GM19467 (cell line): ENCODE results near the gene ABCE1.

ENCODE experiments used
- ATAC-seq: cut with Tn5 transposase; IDR thresholded peaks from one replicate; pipeline ENCODE4 v1.9.1; 2021; ENCODE audit warnings: mild to moderate bottlenecking, moderate library complexity; ENCODE audit not compliant: unreplicated experiment

Gene ABCE1

DNA sequence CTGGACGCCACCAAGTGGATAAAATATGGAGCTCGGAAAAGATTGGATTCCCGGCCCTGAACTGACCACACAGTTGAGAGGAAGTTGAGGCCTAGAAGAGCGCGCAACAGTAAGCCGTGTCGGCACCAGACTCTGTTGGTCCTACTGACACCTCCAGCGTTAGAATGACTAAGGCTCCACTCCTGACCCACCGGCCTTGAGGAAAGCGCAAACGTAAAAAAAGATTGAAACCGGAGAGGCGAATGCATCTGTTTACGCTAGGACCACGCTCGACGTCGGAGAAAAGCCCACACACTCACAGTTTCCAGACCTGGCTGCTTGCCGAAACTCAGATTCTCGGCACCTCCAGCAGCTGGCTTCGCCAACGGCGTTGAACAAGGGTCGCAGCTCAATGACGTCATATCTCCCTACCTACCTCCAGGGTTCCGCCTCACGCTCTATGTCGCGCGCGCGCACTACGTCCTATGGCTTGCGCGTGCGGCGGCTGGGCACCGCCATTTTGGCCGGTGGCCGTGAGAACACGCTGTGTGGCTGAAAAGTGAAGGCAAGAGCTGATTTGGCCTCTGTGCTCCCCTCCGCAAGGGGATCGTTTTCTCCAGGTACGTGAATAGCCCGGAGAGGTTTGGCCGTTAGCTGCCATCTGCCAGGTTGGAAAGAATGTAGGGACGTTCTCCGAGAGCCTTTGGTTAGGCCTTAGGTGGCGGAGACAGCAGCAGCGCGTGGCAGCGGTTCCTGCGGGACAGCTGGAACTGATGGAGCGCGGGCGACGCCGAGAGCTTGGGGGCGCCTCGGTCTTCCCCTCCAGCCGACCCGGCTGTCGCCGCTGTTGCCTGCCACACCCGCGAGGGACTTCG, at the start of gene ABCE1, which contains the start of gene ANAPC10:
Gene ABCE1, plus strand, starts transcription at position 491 of the 854 bp plus-strand sequence. CDS start 6,102 bp downstream, outside the sequence.
Gene ANAPC10, minus strand, starts transcription at position 376 of the 854 bp plus-strand sequence. CDS start 2,097 bp downstream, outside the sequence.
- peak; percentile 83 for ATAC-seq

DNA sequence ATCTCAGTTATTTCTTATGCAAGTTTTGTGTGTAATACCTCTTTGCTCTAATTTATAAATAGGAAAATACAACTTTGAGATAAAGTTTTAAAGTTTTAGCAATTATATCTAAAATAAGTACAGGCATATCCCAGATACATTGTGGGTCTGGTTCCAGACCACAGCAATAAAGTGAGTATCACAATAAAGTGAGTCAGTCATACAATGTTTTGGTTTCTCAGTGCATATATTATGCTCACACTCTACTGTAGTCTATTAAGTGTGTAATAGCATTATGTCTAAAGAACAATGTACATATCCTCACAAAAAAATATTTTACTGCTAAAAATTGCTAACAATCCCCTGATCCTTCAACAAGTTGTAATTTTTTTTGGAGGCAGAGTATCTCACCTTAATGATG, 49.3 kb upstream of the ABCE1 start:
- ATAC-seq: no peak

DNA sequence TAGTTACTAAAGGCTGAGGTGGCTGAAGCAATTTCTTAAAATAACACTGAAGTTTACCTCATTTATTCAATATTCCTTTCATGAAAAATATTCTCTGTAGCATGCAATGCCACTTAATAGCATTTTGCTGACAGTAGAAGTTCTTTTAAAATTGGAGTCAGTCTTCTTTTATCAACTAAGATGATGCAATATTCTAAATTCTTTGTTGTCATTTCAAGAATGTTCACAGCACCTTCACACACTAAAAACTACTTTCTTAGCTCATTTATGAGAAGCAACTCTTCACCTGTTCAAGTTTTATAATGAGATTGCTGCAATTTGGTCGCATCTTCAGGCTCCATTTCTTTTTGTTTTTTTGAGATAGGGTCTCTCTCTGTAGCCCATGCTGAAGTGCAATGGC, 48.9 kb upstream of the ABCE1 start:
- no peak for ATAC-seq

DNA sequence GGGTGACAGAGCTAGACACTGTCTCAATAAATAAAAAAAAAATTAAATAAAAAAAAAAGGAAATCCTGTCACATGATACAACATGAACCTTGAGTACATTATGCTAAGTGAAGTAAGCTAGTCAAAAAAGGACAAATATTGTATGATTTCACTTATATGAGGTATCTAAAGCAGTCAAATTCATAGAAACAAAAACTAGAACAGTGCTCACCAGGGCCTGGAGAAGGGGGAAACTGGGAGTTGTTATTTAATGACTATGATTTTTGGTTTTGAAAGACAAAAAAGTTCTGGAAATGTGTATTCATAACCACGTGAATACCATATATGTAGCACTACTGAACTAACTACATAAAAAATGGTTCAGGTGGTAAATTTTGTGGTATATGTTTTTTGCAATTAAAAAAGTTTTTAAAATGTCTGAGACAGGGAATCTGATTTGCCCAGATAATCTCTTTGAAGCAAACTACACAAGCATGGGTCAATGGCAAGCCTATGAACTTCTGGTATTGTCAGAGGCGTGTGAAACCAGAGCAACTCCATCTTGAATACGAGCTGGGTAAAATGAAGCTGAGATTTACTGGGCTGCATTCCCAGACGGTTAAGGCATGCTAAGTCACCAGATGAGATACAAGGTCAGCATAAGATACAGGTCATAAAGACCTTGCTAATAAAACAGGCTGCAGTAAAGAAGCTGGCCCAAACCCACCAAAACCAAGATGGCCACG, 42.4 kb upstream of the ABCE1 start:
- no peak for ATAC-seq

DNA sequence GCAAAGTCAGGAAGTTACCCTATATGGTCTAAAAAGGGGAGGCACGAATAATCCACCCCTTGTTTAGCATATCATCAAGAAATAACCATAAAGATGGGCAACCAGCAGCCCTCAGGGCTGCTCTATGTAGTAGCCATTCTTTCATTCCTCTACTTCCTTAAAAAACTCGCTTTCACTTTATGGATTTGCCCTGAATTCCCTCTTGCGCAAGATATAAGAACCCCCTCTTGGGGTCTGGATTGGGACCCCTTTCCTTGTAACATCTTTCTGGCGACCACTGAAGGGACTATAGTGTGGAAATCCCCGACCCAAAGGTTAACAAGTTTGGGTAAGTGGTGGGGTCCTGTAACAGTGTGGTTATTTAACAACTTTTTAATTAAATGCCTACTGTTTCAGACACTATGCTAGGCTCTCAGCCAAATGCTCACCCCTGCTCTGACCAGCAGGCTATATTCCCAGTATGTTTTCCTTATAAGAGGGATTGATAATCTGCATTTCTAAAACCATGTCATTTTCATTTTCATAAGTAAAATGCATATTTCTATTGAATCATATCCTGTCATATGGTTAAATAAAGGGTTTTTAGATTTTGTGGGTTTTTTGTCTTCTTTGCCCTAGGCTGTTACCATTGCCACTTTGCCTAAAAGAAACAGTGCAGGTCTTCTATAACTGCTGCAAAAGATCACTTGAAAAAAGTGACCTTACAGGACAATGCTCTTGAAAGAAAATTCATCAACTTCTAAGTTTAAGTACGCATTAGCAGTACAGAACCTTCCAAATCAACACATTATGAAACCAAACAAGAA, 41.6 kb upstream of the ABCE1 start:
- ATAC-seq: no peak

DNA sequence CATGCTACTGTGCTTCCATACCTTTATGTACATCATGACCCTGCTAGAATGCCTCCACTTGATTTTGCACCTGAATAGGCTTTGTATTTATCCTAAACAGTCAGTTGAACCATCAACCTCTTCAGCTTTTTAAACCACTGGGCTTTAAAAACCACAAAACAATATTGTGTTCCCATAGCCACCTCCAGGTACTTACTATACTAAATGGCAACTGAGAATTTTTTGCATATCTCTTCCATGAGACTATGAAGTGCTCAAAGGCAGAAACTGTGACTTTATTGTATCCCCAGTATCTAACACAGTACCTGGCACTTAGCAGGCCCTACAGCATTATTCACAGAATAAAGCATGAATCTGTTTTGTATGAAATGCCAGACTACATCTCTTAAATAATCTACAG, 39.9 kb upstream of the ABCE1 start:
- ATAC-seq: no peak

DNA sequence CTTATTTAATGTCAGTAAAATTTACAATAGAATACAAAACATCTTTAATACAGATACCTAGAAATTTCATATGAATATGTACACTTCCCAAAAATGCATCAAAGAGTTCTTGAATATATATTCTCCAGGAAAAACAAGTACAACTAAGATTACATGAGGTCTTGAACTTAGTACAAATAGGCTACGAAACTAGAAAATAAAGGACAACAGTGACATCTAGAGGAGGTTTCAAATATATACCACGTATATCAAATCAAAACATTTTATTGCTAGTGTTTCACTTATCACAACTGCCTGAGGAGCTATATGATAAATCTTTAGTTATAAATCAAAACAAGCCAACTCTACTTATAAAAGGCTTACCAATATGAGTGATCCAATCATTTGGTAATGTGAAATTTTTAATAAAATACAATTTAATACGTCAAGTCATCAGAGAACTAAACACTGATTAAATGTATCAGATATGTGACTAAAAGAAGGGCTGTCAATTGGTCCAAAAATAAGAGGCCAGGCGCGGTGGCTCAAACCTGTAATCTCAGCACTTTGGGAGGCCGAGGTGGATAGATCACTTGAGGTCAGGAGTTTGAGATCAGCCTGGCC, 36.7 kb upstream of the ABCE1 start:
- peak; percentile 64 for ATAC-seq

DNA sequence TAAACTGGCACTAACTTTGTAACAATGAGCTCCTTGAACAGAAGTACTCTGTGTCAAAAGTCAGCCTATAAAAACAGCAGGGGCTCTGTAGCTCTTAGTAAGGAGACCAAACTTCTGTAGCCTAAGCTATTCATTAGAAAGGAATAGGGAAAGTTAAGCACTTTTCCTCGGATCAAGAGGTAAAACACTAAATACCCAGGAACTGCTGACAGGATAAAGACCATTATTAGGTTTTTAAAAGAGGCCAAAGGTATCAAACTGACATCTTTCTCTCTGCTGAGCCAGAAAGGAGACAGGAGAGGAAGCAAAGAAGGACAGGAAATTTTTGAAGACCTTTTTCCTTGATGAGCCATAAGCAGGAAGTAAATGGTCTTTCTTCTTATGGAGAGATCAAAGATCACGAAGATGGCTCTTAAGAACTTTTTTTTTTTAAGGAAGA, 32.0 kb upstream of the ABCE1 start:
- no peak for ATAC-seq

DNA sequence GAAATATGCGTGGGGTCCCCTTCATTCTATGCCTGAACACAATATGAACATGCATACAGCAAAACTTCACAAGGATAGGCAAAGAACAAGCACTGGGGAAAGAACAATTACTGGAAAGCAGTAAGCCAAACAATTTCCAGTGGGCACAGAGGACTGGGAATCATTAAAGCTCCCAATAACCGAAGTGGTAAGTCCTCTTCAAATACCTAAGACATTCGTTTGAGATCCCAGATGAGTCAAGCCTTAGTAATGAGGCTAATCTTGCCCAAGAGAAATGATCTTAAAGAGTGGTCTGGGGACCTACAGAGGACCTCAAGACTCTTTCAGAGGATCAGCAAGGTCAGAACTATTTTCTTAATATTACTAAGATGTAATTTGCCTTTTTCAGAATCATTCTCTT, 28.8 kb upstream of the ABCE1 start:
- ATAC-seq: no peak

DNA sequence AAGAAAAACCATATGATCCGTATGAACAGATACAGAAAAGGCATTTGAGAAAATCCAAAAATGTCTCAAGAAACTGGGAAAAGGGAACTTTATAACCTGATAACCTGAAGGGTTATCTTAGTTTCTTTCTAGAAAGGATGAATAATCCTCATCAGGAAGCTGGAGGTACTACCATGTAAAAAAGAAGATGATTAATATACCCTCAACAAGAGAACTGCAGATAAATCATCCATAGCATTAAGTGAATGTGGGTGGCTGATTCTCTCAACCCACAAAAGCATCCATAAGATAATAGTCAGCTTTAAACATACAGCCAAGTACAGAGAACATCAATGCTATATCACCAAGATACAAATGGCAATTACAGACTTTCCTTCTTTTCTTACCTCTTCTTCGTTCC, 26.6 kb upstream of the ABCE1 start:
- no peak for ATAC-seq

DNA sequence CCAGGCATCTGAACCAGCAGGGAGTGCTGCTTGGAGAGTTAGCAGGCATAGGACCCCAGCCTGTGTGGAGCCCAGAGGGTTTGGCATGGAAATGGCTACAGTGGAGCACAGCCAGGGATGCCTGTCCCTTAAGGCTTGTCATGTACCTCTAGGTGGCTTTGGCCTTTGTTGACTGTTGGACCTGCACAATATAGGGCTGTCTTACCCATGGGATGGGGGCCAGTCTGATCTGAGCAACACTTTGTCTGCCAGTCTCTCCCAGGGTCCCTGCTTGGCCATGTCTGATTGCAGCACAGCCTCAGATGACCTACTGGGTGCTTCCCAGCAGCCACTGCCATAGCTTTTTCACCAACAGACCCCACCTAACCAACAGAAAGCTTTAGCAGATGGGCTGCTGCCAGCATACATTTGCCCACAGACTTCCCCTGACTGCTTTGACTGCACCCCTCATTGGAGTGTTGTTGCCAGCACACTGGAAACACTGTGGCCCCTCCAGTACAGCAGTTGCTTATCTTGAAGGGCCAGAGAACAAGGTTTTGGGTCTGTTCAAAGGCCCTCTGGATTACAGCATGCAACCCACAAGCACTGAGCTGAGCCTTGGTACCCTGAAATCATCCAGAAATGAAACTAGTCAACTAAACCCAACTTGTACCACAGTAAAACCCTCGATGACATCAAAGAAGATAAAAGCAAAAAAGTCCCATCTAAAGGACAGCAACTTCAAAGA, 22.2 kb upstream of the ABCE1 start:
- ATAC-seq: no peak

DNA sequence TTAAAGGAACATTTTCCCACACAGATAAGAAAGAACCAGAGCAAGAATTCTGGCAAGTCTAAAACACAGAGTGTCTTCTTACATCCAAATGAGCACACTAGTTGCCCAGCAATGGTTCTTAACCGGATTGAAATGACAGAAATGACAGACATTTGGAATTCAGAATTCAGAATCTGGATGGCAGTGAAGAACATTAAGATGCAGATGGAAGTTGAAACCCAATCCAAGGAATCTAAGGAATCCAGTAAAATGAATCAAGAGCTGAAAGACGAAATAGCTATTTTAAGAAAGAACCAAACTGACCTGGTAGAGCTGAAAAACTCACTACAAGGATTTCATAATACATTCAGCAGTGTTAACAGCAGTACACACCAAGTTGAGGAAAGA, 21.6 kb upstream of the ABCE1 start:
- ATAC-seq: no peak

DNA sequence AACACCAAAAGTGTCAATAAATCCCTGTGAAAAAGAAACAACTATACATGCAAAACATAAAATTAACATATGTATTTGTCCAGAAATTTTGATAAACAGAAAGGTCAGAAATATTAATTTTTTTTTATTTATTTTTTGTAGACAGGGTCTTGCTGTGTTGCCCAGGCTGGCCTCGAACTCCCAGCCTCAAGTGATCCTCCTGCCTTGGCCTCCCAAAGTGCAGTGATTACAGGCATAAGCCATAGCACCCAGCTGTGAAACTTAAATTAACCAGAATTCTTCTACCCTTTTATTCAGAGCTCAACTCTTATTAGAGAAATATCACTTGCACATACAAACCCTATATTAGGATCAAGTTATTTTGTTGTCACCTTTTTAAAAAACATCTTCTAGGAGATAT, 16.4 kb upstream of the ABCE1 start:
- no peak for ATAC-seq

DNA sequence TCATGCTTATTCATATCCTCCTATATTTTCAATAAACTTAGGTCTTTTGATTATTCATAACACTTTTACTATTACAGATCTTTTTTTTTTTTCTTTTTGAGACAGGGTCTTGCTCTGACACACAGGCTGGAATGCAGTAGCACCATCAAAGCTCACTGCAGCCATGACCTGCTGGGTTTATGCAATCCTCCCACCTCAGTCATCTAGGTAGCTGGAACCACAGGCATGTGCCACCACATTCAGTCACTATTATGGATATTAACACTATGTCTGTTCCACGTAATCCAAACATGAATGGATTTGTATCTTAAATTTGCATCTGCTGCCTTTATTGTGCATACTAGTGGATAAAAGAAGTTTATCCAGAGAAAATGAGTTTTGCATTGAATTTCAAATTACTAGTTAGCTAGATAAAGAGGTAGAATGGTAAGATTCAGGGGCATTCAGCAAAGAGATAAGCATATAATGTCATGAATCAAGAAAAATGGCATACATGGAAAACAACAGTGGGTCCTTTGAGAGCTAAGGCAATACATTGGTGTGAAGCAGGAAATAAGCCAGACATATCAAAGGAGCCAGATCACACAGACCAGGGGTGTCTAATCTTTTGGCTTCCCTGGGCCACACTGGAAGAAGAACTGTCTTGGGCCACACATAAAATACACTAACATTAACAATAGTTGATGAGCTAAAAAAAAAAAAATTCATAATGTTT, 14.1 kb upstream of the ABCE1 start:
- no peak for ATAC-seq

DNA sequence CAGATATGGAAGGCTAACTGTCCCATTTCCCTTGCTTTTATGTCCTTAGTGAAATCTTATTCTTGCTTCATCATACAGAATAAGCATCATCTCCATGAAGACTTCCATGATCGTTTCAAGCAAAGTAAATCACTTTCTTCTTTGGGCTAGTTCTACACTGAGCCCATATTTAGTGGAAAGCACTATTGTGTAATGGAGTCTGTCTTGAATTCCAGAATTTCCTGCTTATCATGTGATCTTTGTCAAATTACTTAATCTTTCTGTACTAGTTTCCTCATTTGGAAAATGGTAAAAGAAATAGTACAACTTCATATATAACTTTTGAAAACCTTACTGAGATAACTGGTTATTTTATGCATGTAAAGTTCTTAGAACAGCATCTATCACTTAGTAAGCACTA, 7.7 kb upstream of the ABCE1 start:
- ATAC-seq: no peak

DNA sequence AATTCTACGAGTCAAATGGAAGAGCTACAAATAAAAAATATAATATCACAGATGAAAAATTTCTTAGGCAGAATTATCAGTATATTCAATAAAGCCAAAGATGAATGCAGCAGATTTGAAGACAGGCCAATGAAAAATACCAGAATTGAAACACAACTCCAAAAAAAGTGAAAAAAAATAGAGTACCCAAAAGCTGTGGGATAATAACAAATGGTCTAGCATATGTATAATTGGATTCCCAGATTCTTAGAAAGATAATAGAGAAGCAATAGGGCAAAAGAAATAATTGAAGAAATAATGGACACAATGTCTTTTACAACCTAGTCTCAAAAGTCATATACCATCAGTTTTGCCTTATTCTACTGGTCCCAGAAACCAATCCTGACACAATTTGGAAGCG, 4.5 kb upstream of the ABCE1 start:
- no peak for ATAC-seq

DNA sequence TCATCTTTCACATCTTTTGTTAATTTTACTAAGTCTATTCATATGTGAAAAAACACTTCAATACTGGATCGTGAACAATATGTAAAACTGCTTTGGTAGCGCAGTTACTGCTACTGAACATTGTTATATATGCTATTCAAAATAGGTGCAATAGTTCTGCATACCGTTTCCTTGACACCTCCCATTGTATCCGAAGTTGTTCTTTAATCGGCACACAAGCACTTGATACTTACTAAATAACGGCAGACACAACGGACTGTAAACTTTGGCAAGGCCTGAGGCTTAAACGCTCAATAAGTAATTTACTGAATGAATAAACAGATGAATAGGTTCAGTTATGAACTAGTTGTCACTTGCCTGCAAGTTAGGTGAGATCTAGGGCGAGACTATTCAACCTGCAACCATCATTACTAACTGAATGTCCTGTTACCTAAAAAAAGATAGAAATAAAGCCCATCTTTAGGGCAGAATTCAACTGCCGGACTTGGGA, 735 bp upstream of the ABCE1 start:
- peak; percentile 0 for ATAC-seq

DNA sequence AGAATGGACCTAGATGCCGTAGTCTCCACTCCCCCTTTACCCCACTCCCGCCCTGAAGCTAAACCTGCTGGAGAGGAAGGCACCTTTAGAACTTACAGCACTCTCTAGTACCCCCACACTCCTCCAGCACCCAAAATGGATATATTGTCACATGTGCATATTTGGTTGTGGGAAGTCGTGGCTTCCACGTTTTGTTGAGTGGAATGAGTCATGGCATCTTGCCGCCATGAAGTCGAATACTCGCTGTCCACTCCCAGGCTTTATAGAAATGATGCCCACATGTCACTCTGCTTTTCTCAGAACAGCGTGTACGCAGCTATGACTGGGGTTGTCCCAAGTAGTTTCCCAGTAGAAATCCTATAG, 545 bp downstream of the ABCE1 start:
- ATAC-seq: peak; percentile 13

DNA sequence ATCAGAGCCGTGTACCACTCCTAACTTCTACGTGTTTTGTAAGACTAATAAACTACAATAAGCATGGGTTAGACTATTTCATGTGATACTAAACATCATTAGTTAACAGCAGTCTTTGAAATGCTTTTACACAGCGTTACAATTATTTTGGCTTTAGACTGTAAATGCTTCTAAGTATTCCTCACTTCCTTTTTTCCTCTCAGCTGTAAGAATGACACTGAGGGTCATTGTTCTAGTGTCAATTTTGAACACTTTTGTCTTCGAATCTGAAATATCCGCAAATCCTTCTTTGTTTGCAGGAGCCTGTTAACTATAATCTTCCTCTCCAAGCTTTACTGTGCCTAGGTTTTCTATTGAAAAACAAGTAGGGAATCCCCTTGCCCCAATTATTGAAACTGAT, 1.5 kb downstream of the ABCE1 start:
- no peak for ATAC-seq
